Stimulated activated naive CD4-positive, alpha-beta T cell treated with Interleukin-2 at 50 U/mL for 16 hours (primary cell): ENCODE data around the gene SNRK.

Experiments used
- DNase-seq: peaks from one replicate; lab custom pipeline; 2025; lab: John Stamatoyannopoulos, UW

The SNRK gene, protein sequence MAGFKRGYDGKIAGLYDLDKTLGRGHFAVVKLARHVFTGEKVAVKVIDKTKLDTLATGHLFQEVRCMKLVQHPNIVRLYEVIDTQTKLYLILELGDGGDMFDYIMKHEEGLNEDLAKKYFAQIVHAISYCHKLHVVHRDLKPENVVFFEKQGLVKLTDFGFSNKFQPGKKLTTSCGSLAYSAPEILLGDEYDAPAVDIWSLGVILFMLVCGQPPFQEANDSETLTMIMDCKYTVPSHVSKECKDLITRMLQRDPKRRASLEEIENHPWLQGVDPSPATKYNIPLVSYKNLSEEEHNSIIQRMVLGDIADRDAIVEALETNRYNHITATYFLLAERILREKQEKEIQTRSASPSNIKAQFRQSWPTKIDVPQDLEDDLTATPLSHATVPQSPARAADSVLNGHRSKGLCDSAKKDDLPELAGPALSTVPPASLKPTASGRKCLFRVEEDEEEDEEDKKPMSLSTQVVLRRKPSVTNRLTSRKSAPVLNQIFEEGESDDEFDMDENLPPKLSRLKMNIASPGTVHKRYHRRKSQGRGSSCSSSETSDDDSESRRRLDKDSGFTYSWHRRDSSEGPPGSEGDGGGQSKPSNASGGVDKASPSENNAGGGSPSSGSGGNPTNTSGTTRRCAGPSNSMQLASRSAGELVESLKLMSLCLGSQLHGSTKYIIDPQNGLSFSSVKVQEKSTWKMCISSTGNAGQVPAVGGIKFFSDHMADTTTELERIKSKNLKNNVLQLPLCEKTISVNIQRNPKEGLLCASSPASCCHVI

DNA sequence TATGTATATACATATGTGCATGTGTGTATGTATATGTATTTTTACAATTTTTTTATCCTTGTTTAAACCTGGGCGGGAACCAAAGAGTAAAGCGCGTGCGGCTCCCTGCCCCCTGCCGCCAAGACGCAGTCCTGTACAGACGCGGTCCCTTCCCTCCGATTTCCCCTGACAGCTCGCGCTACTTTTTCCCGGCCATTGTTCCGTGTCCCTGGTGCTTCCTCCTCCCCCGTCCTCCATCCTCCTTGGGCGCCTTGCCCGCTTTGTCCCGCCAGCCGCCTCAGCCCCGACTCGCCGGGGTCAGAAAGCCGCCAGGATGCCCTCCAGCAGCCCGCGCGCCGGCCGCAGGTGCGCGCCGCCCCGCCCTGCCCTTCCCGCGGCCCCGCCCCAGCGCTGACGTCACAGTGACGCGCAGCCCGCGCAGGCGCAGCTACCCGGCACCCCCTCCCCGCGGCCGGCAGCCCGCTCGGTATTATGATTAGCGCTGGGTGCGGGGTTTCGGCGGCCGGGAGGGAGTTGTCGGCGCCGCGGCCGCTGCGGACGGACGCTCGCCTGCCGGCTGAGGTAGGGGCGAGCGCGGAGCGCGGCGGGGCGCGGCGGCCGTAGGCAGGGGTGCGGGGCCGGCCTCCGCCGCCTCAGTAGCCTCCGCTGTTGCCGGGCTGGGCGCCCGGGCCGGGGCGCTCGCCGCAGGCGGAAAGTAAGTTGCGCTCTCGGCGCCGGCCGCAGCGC is at the start of gene SNRK:
SNRK (plus strand) TSS at position 426 of the 726 bp plus-strand sequence. CDS start 16,664 bp downstream, outside the sequence.
- DNase-seq, result peak; percentile 83

DNA sequence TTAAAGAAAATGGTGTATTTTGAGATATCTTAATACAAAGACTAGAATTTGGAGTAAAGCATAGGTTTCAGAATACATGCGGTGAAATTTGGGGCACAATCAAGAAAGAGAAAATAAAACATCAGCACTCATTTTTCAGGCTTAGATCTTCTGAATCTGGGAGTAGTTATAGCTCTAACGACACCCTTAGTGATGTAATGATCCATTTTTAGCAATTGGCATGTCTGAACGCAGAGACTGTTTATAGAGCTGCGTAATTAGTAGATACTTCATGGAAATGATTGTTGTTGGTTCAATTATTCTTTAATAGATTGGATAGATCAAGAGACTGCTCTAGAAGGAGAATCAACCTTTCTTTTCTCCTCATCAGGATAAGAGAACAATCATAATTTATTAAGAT is 47.5 kb upstream of the SNRK start:
- no peak for DNase-seq

DNA sequence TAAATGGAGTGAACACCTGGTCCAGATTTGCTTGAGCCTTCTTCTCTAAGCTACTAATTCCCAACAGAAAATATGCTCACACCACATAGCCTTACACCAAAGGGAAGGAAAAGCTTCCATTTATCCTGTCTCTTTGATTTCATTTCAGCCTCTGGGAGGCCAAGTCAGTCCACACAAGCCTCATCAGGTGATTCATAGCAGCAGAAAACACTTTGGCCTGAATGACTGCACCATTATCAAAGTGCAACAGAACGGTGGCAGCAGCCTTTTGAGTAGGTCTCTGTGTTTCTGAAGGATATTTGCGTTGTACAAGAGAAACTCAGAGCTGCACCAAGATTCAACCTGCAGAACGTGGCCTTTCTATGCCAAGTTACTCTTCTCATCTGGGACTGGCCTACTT is 46.6 kb upstream of the SNRK start:
- no peak for DNase-seq

DNA sequence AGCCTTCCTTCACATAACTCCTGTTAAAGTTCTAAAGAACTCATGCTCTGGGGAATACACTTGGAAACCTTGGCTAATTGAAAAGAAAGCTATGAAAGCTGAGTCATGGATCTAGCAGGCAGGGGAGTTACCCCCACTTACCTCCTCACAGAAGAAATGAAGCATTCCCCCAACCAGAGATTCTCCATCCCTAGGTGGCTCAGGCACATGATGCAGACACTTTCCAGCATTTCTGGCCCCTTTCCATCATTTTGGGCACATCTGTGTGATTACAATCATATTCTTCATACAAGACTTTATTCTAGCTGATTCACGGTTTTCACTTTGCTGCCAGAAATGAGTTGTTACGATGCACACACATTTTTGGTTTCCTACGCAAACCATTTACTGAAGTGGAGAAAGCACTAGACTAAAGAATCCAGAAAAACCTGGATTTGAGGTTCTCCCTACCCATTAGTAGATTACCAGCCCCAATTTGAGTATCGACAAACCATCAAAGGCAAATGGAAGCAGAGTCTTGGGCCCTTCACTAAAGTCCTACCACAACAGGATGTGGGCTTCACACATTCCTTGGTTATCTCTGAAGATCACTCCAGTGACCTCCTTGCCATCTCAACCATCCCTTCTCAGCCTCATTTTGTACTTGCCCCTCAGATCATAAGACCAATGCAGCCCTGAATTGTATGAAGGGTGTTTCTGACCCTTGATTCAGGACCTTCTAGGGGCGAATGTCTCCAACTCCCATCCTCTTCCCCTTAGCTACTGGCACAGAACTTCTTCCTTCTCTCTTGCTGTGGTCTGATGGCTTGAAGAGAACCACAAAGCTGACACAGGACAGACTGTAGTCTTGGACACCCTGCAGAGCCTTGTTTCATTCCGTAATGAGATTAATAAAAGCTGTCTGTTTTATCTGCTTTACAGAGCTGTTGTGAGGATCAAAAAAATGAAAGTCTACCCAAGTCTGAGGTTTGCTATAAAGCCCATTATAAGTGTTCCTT is 42.5 kb upstream of the SNRK start:
- DNase-seq, result no peak

DNA sequence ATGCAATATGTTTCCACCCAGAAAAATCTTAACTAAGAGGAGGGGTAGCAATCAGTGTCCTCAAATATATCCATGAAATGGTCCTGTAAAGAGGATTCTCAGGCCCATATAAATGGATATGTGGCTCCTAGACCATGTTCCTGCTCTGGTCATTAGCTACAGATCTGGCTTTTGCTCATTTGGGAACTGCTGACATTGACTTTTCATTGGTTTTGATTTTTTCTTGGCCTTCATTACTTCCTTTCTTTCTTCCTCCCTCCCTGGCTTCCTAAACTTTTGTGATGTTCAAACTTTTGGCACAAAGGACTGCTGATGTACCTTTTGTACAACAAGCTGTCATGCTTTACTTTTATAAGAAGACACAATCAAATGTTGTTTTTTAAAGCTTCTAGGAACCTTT is 41.6 kb upstream of the SNRK start:
- no peak for DNase-seq

DNA sequence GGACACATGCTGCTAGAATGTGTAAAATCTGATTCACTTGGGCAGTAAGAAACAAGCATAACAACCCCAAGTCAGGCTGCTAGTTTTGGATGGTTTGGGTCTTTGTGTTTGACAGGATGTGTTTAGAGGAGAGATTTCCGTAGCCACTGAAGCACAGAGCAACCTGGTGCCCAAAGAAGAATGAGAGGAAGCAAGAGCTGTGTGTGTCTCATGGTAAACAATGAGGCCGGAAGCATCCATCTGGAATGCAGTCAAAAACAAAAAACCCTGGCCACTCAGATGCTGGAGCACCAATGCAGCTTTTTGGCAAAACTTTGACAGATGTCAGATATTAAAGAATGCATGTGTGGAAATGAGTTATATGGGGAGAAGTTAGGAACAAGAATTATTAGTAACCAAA is 39.4 kb upstream of the SNRK start:
- DNase-seq, result no peak

DNA sequence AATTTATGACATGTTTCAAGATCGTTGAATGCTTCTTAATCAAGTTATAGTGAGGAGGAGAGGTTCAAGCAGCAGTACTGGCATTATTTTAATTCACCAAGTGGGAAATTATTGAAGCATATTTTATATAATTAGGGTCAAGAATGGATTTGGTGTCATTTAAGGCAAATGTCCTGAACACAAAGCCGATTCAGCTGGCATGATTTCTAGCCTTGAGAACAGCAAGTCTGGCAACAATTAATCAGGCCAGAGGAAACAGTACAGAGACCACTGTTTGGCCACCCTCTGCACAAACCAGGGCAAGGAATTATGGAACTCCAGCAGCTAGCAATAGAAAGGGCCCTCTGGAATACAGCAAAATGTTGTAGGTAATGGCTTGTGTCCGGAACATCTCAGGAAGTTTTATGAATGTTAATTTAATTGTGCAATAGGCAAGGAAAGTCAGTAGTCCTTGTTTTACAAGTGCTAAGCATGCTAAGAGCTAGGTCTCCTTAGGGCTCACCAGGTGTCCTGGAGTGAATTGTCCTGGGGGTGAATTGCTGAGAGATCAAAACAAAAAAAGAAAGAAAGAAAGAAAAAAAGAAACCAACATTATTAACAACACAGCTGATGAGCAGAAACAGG is 38.7 kb upstream of the SNRK start:
- no peak for DNase-seq

DNA sequence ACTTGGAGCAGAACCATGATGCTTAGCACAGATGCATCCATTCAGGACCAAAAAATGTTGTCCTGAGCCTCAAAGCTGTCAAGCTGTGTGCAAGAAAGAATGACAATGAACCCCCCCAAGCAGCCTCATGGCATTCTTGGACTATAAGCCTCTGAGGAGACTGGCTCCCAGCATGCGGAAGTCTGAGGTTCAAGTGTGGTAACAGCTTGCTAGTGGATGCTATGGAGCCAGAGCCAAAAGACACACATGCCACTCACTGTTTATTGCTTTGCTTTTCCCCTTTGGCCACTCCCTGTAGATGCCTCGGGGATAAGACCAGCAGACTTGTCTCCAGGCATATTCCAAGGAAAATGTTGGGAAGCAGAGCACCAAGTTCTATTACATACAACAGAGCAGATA is 38.2 kb upstream of the SNRK start:
- no peak for DNase-seq

DNA sequence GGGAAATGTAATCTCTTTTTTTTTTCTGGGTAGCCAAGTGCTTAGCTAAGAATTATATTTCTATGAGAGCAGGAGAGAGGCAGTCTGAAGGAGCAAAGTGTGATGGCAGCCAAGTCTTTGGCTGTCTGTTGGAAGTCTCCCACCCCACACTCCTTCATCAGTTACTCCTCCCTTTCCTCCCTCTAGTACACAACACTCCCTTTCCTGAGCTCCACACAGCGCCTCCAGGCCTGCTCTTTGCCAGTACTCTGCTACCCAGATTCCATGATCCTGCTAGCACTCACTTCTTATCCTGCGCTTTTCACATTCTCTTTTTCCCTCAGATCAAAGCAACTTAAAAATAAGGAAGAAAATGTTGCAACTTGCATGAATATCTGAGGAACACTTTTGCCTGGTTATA is 37.4 kb upstream of the SNRK start:
- DNase-seq, result no peak

DNA sequence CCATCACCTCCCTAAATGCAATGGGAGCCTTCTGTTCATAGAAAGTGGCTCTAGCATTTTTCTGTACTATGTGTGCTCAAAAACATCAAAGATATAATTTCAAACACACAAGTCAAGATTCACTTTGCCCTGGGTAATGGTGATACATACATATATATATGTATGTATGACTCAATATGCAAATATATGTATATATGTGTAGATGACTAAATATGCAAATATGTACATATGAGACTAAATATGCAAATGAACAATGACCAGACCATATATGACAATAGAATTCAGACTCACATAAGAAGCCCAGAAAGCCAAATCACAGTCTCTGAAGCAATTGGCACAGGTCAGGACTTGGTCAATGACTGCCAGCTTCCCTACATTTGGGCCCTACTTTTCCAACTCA is 36.9 kb upstream of the SNRK start:
- DNase-seq, result no peak

DNA sequence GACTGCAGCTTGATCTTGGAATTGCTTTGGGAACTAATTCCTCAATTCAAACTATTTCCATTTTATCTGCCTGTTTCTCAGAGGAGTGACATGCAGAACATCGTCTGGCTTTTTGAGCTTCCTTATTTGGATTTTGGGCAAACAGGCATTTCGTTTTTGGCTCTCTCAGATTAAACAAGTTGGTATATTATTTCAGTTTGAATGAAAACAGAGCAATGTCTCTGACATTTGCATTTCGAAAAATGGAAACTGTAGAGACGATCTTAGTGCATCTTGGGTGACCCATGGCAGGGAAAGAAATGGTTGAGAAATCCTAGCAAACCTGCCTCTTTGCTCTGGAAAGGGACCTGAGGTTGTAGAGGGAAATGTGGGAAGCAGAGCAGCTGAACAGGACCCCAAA is 33.0 kb upstream of the SNRK start:
- DNase-seq, result no peak

DNA sequence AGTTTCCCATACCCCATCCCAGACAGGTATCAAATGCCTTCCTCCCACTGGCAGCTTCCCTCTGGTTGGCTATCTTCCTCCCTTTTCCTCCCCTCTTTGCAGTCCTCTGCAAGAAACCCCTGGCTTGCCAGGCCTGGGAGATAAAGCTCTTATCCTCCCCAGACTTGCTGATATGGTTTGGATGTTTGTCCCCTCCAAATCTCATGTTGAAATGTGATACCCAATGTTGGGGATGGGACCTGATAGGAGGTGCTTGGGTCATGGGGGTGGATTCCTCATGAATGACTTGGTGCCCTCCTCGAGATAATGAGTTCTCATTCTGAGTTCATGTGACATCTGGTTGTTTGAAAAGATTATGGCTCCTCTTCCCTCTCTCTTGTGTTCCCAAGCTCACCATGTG is 32.2 kb upstream of the SNRK start:
- no peak for DNase-seq

DNA sequence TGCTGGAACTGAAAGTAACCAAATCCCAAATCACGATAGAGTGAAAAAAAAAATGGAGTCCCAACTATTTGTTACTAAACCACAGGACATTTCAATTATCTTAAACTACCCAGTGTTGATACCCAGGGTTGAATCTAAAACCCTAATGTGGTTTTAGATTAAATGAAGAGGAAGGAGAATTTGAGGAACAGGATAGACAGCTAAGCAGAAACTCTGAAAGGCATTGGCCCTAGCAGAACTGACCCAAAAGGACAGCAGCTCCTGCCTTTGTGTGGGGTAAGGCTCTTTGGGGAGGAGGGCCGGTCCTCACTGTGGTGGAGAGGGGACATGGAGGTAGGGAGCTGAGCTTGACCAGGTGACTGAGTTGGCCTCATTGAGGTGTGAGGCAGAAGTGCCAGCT is 30.7 kb upstream of the SNRK start:
- DNase-seq, result no peak

DNA sequence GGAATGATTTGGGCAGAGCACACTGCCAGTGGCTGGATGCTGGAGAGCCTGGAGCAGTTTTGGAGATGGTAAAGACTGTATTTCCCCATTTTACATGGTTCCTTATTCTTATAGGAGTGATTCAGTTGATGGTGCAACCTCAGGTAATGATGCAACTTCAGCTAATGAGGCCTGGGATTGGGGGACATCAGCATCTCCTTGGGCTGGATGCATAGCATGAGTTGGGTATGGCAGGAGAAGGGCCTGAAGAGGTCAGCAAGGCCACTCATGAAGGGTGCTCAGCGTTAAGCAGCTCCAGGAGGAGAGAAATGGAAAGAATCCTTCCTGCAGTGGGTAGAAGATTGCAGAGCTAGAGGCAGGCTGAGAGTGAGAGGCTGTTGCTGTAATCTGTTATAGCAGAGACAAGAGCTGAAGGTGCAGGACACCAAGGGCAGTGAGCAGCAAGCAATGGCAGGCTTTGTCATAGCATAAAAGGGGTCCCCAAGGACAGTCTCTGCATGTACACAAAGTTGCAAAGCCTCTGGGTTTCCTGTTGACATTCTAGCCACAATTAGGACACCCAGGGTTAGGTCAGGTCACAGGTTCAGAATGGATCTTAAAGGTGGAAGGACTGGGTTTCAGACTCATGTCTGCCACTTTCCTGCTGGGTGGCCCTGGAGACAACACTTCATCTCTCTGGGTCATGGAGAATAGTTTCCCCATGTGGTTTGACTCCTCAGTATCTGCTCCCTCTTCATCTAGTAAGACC is 29.5 kb upstream of the SNRK start:
- no peak for DNase-seq

DNA sequence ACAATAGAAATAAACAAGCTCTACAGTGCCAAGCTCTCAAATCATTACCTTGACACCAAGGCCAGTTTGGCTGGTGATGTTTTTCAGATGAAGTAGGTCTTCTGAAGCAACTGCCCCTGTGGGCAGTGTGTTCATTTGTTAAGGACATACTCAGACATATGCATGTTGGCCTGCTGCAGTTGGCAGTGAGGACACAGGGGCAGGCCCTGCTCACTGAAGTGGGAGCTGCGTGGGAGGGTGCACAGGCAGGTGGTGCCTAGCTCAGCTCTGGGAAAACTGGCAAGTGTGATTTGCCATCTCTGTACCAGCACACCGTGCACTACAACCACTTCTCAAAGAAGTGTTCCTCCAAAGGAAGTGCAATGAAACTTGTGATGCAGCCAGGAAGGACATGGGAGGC is 28.5 kb upstream of the SNRK start:
- no peak for DNase-seq

DNA sequence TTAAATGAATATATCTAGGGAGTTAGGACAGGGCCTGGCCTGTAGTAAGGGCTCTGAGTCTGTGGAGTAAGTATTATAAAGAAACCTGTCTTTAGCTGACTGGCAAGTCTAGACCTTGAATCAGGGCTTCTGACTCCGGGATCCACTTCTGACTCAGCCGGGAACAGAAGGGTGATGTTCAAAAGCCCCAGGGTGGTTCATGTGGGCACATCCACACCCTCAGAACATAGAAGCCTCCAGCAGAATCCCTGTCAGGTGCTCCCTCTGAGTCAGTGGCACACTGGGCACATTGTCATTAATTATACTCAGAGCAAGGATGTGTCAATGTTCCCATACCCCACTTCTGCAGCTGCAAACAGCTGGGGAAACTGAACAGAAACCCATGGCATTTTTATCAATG is 26.7 kb upstream of the SNRK start:
- DNase-seq, result no peak

DNA sequence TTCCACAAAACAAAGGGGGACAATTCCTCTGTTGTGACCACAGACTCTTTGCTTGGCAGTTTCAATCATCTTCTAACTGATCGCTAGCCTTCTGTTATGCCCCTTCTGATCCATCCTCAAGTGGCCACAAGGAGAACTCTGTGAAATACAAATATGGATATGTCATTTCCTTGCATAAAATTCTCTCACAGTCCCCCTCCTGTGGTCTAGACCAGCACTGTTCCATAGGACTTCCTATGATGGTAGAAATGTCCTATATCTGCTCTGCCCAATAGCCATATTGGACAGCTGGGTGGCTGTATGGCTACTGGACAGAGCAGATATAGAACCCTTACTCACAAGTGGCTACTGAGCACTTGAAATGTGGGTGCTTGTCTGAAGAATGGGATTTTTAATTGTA is 25.9 kb upstream of the SNRK start:
- no peak for DNase-seq

DNA sequence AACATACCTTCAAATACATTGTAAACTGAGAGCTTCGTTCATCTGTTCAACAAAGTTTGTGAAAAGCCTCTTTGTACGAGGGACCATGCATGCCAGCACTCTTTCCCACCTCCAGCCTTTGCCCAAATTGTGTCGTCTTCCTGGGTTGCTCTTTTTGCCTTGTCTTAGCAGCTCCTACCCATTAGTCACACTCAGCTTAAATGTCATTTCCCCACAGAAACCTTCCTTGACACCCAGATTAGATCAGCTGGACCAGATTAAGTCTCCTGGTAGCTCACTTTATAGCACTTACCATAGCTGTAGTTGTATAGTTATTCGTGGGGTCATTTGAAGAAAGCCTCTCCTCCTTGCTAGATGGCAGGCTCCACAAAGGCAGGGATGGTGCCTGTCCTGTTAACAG is 24.1 kb upstream of the SNRK start:
- no peak for DNase-seq

DNA sequence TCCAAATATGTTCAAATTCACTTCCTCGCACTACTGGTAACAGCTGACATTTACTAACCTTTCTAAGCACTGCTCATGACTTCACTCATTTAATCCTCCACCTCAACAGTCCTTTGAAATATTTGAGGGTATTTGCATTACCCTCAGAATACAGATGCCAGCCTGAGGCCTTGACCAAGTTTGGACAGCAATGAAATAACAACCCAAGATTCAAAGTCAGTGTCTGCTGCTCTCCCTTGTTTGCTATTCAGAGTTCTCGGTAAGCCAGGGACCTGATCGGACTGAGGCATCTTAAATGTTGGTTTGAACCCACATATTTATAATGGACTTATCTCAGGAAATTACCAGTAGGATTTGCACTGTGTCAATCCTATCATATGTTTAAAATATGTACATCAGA is 19.9 kb upstream of the SNRK start:
- DNase-seq, result no peak

DNA sequence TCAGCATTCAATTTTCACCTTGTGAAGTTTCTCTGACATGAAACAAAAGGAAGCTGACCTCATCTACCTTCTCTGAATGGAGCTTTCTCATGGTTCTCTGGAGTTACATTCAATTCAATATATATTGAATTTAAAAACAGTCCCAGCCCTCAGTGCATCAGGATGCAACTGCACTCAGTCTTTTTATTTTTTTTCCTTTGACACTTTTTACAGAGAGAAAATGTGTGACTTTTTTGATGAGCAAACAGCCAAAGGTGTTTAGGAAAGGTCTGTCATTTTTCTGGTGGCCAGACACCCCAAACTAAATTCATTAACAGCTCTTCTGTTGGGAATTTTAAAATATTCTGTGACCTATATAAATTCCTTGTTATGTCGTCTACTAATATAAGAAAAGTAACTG is 19.3 kb upstream of the SNRK start:
- DNase-seq, result no peak

DNA sequence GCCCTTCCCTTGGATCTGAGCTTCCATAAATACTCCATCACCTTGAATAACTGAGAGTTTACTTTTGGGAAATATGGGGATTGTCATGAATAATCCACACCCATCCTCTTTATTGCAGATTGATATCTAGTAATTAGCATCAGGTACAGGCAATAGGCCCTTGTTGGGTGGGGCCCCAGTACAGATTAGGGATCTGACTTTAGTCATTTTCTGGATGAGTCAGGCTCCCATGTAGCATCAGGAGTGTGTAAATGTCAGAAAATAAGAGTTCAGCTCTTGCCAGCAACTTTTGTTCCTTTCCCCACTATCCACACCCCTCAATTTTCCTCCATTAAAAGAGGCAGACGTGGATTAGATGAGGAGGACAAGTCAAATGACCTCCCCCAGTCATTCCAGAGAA is 17.7 kb upstream of the SNRK start:
- DNase-seq, result no peak
